ENCODE measurements around the gene SLC22A1. TPM values are rescaled to one million over a fixed set of nuclear protein-coding genes. Genes with fewer than 3 reads are reported as not detected.
"Not testable (repeated sequence)": the region's sequence is repeated elsewhere in the genome, so short reads cannot be mapped to it uniquely, and the experiment has no call there.

SLC22A1 gene
- total RNA-seq, 1 donor from 2014 or later: 0.57 TPM

GRCh38 chr6:160121981-160122380, 366 bp downstream of the SLC22A1 start:
- intact Hi-C loops (cut with micrococcal nuclease): no loop called here

- intact Hi-C loops (cut with micrococcal nuclease): no loop called here
Measured at GRCh38 chr6:160122744-160123143, 1.1 kb downstream of the SLC22A1 start.

- intact Hi-C loops (cut with micrococcal nuclease): no loop called here
Measured at GRCh38 chr6:160124007-160124406, 2.4 kb downstream of the SLC22A1 start.

GRCh38 chr6:160124605-160125004, 3.0 kb downstream of the SLC22A1 start:
- intact Hi-C loops (cut with micrococcal nuclease): no loop called here

GRCh38 chr6:160125105-160125504, 3.5 kb downstream of the SLC22A1 start:
- intact Hi-C loops (cut with micrococcal nuclease): not testable (repeated sequence)

- intact Hi-C loops (cut with micrococcal nuclease): no loop called here
Measured at GRCh38 chr6:160127270-160128124, 5.9 kb downstream of the SLC22A1 start.

GRCh38 chr6:160128125-160128683, 6.6 kb downstream of the SLC22A1 start:
- intact Hi-C loops (cut with micrococcal nuclease): no loop called here

- intact Hi-C loops (cut with micrococcal nuclease): no loop called here
Measured at GRCh38 chr6:160128879-160129516, 7.4 kb downstream of the SLC22A1 start.

GRCh38 chr6:160129881-160130615, 8.4 kb downstream of the SLC22A1 start:
- intact Hi-C loops (cut with micrococcal nuclease): no loop called here

- intact Hi-C loops (cut with micrococcal nuclease): no loop called here
Measured at GRCh38 chr6:160130729-160131484, 9.3 kb downstream of the SLC22A1 start.

- intact Hi-C loops (cut with micrococcal nuclease): no loop called here
Measured at GRCh38 chr6:160131636-160132296, 10.2 kb downstream of the SLC22A1 start.

GRCh38 chr6:160132297-160132637, 10.7 kb downstream of the SLC22A1 start:
- intact Hi-C loops (cut with micrococcal nuclease): no loop called here

- intact Hi-C loops (cut with micrococcal nuclease): no loop called here
Measured at GRCh38 chr6:160132776-160133338, 11.2 kb downstream of the SLC22A1 start.

- intact Hi-C loops (cut with micrococcal nuclease): no loop called here
Measured at GRCh38 chr6:160133441-160134336, 12.1 kb downstream of the SLC22A1 start.

- intact Hi-C loops (cut with micrococcal nuclease): not testable (repeated sequence)
Measured at GRCh38 chr6:160134337-160134751, 12.7 kb downstream of the SLC22A1 start.

- intact Hi-C loops (cut with micrococcal nuclease): no loop called here
Measured at GRCh38 chr6:160134779-160135547, 13.3 kb downstream of the SLC22A1 start.

GRCh38 chr6:160135907-160136655, 14.5 kb downstream of the SLC22A1 start:
- intact Hi-C loops (cut with micrococcal nuclease): no loop called here
